GM18511 (cell line): ENCODE results near the gene BSPRY.
A peak's percentile ranks its signal among the peaks of the same experiment; 100 is the strongest.
"Not testable (repeated sequence)": the region's sequence is repeated elsewhere in the genome, so short reads cannot be mapped to it uniquely, and the experiment has no call there.

Experiments
- ATAC-seq: cut with Tn5 transposase; IDR thresholded peaks from one replicate; pipeline ENCODE4 v1.9.1; 2021; ENCODE audit warnings: mild to moderate bottlenecking, moderate library complexity; ENCODE audit not compliant: unreplicated experiment

The BSPRY gene

GRCh38 chr9:113340011-113340699 is 9.2 kb upstream of the BSPRY start, which contains the start of gene WDR31:
TSS of gene WDR31 (minus strand) at chr9:113340275. CDS start at chr9:113332022, 8,253 bp downstream.
- ATAC-seq = peak; percentile 98

- no peak for ATAC-seq
Measured at GRCh38 chr9:113341712-113342410, 7.5 kb upstream of the BSPRY start.

DNA sequence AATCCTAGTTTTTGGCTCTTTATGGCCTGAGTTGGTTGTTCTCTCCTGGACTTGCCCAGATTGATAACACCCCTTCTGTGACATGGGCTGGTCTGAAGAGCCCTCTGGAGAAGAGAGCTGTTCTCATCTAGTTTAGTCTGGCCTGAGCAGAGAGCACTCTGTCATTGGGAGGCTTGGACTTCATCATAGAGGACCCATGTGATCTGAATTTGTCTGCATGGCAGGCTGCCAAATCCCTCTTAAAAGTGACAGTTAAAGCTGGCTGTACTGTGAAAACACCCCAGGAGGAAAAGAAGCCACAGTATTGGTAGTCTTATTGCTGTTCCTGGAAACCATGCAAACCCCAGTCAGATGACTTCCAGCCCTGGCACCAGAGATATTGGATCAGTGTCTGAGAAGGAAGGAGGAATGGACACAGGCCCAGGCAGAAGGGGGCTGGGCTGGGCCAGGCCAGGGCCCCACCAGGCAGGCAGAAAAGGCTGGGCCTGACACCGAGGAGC is 5.6 kb upstream of the BSPRY start:
- no peak for ATAC-seq

- ATAC-seq = no peak
Measured at GRCh38 chr9:113345190-113345589, 4.2 kb upstream of the BSPRY start.

GRCh38 chr9:113345671-113346070 is 3.7 kb upstream of the BSPRY start:
- ATAC-seq = no peak

DNA sequence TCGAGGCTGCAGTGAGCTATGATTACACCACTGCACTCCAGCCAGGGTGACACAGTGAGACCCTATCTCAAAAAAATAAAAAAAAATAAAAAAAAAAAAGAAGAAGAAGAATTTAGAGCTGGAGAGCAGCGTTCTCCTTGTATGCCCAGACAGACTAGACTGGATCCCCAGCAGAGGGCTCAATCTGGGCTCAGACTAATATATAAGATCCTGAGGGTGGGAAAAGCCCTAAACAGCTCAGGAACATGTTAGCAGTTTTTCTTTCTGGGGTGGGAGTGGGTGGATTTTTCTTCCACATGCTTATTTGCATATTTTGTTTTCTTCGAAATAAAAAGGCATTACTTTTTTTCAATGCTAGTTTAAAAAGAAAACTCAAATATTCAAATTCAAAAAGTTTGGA is 904 bp upstream of the BSPRY start:
- no peak for ATAC-seq

GRCh38 chr9:113349066-113349444 is 286 bp upstream of the BSPRY start:
- no peak for ATAC-seq

DNA sequence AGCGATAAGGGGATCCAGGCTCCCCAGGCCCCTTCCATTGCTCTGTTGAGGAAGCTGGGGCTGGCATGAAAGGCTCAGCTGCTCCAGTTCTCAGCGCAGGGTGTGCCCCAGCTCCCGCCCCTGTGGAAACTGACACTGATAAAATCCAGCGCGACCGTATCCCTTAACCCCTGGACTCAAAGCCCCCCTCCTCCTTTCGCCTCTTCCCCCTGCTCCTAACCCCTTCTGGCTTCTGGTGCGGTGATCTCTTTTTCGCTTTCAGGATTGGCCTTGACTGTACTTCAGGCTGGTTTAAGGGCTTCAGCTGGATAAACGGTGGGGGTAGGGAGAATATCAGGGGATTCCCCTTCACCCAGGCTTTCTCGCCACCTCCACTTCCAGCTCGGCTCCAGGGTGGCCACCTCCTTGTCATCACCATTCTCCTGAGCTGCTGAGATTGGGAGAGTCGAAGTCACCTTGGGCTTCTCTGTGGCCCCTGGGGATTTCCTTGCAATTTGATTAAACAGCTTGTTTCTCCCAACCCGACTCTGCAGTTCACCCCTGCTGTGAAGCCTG is 843 bp downstream of the BSPRY start:
- no peak for ATAC-seq

DNA sequence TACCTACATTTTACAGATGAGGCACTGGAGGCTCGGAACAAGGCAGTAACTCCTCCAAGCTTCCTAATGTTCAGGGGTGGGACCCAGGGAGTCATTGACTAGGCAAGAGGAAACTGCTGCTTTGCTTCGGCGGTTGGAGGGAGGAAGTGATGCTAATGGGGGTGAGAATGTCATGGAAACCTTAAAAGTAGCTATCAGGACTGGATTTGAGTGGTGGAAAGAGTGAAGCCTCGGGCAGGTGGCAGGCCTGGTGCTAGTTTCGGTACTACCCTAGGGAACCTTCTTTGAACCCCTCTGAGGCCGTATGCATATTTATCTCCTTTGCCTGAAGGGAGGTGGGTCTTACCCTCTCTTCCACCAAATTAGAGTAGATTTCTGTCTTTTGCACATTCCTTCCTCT is 1.6 kb downstream of the BSPRY start:
- no peak for ATAC-seq

- no peak for ATAC-seq
Measured at GRCh38 chr9:113352006-113352405, 2.7 kb downstream of the BSPRY start.

DNA sequence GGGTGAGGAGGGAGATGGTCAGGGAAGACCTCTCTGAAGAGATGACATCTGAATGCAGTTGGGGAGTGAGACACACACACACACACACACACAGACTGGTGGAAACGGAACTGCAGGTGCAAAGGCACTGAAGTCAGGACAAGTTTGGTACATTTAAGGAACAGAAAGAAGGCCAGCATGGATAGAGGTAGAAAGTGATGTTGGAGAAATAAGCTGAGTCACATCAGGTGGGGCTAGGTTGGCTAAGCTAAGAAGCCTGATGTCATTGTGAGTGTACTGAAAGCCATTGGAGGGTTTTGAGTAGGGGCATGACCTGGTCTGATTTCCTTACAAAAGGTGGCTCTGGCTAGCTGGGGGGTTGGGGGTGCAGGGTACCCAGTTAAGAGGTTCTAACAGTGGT is 3.1 kb downstream of the BSPRY start:
- no peak for ATAC-seq

- ATAC-seq = no peak
Measured at GRCh38 chr9:113355040-113355596, 5.8 kb downstream of the BSPRY start.

DNA sequence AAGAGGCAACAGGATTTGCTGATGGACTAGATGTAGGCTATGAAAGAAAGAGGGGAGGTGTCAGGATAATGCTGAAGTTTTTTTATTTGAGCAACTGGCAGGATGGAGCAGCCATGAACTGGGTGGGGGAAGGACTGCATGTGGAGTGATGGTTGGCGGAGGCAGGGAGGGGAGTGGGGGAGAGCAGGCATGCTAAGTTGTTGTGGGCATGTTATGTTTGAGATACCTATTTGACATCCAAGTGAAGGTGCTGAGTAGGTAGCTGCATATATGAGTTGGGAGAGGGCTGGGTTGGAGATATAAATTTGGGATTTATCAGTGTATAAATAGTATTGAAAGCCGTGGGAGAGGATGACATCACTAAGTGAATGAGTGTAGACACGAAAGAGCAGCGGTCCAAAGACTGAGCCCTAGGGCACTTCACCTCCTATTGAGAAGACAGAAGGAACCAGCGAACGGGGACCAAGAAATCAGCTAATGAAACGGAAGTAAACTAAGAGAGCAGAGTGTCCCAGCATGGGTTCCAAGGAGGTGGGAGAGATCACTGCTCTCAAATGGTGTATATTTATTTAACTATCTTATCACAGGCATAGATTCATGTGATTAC is 7.4 kb downstream of the BSPRY start:
- no peak for ATAC-seq

- no peak for ATAC-seq
Measured at GRCh38 chr9:113359385-113359784, 10.0 kb downstream of the BSPRY start.

GRCh38 chr9:113360242-113360842 is 11.0 kb downstream of the BSPRY start:
- no peak for ATAC-seq

DNA sequence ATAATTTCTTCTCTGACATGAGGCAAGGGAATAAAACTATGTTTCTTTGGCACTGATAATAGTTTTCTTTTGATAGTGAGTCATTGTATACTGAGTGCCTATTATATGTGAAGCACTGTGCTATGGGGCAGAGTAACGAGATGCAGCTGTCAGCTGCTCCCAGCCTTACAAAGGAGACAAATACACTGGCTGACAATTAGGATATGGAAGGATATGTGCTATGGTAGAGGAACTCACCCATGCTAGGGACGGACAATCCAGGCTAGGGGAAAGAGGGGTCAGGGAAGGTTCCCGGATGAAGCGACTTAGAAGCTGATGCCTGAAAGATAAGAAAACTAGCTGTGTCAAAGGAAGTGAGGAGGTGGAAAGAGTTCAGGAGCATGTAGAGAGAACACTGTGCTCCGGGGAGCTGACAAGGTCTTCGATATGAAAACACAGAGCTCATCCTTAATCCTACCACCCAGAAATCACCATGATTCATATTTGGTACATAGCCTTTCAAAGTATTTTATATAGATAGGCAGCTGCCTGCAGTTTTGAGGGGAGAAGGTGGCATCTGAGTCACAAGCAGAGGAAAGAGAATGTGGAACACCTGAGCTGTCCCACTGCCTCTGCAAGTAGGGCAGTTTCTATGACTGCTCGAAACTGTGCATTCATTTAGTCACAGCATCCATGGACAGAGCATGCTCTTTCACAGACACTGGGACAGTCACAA is 12.1 kb downstream of the BSPRY start:
- no peak for ATAC-seq

GRCh38 chr9:113363336-113363735 is 14.0 kb downstream of the BSPRY start:
- no peak for ATAC-seq

DNA sequence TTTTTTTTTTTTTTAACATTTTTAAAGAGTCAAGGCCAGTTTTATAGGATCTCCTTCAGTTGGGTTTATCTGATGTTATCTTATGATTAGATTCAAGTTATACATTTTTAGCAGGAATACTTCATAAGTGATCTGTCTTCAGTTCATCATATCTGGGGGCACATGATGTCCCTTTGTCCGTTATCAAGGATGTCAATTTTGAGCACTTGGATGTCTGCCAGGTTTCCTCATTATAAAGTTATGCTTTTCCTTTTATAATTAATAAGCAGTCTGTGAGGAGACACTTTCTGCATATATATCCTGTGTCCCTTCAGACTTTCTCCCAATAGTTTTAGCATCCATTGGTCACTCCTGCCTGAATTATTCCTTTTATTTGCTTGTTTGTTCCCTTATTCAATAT is 15.6 kb downstream of the BSPRY start:
- no peak for ATAC-seq

- not testable (repeated sequence) for ATAC-seq
Measured at GRCh38 chr9:113365652-113366051, 16.3 kb downstream of the BSPRY start.

DNA sequence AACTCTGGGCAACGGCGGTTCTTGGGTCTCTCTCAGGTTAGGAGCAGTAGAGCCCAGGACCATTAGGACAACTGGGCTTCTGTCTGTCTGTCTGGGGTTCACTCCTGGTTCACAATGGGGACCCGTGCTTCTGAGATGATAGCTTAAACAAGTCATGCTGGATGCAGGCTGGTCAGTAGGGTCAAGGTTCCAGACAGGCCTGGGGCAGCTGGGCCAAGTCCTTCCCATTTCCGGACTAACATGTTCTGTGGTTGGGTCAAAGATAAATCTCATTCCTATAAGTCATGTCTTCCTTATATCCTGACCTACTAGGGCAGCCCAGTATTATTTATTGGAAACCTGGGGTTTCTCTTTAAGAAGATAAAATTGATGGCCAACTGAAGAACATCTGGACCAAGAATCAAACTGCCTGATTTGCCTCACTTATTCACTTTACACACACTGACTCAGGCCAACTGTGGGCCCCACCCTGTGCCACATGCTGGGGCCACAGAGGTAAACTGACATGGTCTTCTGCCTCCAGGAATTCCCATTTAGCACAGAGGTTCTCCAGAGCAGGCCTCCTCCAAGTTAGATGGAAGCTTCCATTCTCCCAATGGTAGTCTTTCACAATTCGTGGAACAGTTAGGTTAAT is 19.1 kb downstream of the BSPRY start:
- no peak for ATAC-seq
